ENCODE measurements around the gene CDC25B.

DNA sequence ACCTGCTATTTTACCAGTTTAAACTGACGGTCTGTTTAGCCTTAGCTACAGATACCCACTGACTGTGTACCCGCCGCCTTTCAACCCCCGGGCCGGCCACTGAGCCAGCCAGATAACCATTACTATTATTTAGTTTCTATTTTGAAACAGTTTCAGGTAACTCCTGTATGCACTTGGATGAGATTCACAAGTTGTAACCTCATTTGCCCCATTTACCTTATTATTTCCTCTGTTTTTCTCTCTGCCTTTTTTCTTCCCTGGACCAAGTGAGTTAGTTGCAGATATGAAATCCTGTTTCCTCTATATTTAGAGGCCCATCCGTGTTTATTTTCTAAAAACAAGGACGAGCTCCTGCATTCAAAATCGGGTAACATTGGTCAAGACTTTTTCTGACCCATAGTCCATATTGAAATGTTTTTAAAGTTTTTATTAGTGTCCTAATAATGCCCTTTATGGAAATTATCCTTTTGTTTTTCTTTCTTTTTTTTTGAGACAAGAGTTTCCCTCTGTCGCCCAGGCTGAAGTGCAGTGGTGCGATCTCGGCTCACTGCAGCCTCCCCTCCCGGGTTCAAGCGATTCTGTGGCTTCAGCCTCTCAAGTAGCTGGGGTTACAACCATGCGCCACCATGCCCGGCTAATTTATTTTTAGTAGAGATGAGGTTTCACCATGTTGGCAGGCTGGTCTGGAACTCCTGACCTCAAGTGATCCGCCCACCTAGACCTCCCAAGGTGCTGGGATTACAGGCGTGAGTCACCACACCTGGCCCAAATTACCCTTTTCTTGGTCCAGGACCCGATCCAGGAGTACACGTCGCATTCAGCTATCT lies 25.0 kb downstream of the CDC25B start:
- TF ChIP-seq CREB1 (IDR thresholded peaks at IDR 0.05; ENCODE audit: low read depth): no peak
- TF ChIP-seq, protein P1, sequence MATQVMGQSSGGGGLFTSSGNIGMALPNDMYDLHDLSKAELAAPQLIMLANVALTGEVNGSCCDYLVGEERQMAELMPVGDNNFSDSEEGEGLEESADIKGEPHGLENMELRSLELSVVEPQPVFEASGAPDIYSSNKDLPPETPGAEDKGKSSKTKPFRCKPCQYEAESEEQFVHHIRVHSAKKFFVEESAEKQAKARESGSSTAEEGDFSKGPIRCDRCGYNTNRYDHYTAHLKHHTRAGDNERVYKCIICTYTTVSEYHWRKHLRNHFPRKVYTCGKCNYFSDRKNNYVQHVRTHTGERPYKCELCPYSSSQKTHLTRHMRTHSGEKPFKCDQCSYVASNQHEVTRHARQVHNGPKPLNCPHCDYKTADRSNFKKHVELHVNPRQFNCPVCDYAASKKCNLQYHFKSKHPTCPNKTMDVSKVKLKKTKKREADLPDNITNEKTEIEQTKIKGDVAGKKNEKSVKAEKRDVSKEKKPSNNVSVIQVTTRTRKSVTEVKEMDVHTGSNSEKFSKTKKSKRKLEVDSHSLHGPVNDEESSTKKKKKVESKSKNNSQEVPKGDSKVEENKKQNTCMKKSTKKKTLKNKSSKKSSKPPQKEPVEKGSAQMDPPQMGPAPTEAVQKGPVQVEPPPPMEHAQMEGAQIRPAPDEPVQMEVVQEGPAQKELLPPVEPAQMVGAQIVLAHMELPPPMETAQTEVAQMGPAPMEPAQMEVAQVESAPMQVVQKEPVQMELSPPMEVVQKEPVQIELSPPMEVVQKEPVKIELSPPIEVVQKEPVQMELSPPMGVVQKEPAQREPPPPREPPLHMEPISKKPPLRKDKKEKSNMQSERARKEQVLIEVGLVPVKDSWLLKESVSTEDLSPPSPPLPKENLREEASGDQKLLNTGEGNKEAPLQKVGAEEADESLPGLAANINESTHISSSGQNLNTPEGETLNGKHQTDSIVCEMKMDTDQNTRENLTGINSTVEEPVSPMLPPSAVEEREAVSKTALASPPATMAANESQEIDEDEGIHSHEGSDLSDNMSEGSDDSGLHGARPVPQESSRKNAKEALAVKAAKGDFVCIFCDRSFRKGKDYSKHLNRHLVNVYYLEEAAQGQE (IDR thresholded peaks at IDR 0.05; ENCODE audit: low read depth): no peak
- no peak for TF ChIP-seq RAD21 (IDR thresholded peaks at IDR 0.05; ENCODE audit: low read depth)
- TF ChIP-seq, protein P2, sequence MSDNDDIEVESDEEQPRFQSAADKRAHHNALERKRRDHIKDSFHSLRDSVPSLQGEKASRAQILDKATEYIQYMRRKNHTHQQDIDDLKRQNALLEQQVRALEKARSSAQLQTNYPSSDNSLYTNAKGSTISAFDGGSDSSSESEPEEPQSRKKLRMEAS (IDR thresholded peaks at IDR 0.05): no peak
- TF ChIP-seq TCF12 (IDR thresholded peaks at IDR 0.05; ENCODE audit: low read depth): no peak
- no peak for TF ChIP-seq EP300 (IDR thresholded peaks at IDR 0.05; ENCODE audit: borderline replicate concordance)

All from Ishikawa (cell line).